ENCODE measurements around the gene CAMK2D. TPM values are rescaled to one million over a fixed set of nuclear protein-coding genes. Genes with fewer than 3 reads are reported as not detected.

Gene CAMK2D
- total and polyA plus RNA-seq, 7 donors = 41.2 to 183 (median 83.8) TPM

DNA sequence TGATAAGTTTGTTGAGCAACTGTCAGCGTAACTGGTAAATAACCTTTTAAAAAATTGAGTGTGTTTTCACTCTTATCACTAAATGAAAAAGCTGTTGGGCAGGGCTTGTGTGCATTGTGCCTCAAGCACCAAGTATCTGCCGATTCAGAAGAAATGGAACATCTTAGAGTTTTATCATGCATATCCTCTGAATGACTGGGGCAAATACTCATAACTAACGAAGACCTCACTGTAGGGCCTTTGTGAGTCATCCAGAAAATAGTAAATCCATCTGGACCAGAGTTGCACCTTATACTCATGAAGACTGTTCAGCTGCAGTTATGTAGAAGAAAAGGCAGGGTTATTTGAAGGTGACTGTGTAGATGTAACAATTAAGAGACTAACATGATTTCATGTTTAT lies 222.1 kb downstream of the CAMK2D start:
- ATAC-seq = no peak
- H3K27ac ChIP-seq = no peak overlapping the region
- intact Hi-C loops (cut with DNase I) = loop anchor here in 1 of 2 donors (10.0 kb wide), 1 partner anchor 145 kb away; no protein-coding TSS in a partner anchor
- H3K36me3 ChIP-seq (ENCODE audit: insufficient read depth in 1 of 2, low read depth in 1 of 2) = peaks cover 0 to 8% of the 10 kb centered on the region in 2 donors
- no peaks in the 10 kb centered on the region for H3K9me3 ChIP-seq
- no peaks in the 10 kb centered on the region for H3K27me3 ChIP-seq (ENCODE audit: insufficient read depth in 3 of 3, low read length in 2 of 3)
- TF ChIP-seq, protein P1, sequence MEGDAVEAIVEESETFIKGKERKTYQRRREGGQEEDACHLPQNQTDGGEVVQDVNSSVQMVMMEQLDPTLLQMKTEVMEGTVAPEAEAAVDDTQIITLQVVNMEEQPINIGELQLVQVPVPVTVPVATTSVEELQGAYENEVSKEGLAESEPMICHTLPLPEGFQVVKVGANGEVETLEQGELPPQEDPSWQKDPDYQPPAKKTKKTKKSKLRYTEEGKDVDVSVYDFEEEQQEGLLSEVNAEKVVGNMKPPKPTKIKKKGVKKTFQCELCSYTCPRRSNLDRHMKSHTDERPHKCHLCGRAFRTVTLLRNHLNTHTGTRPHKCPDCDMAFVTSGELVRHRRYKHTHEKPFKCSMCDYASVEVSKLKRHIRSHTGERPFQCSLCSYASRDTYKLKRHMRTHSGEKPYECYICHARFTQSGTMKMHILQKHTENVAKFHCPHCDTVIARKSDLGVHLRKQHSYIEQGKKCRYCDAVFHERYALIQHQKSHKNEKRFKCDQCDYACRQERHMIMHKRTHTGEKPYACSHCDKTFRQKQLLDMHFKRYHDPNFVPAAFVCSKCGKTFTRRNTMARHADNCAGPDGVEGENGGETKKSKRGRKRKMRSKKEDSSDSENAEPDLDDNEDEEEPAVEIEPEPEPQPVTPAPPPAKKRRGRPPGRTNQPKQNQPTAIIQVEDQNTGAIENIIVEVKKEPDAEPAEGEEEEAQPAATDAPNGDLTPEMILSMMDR (IDR thresholded peaks at IDR 0.05) = no peak
- H3K4me3 ChIP-seq = no peak overlapping the region
- WGBS, 3 donors = 53 to 91% (median 87%) methylated on average over 3 of the region's 3 CpGs
- DNase-seq = no peak
- peaks cover 50% of the 10 kb centered on the region for H3K4me1 ChIP-seq

DNA sequence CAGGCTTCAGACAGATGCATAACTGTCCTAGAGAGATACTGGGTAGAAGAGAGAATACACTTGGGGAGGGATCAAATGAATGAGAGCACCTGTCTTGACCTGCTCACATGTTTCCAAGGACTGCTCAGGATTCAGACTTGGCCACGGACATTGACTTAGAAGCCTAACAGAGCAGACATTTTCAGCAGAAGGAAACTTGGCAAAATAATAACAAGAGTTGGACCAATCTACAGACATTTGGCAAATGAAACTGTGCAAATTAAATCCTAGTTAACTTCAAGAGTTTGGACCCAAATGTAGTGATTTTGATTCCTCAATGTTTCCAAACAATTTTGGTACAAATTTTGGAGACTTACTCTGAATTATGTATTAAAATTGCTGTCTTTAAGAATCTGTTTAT lies 223.9 kb downstream of the CAMK2D start:
- Histone ChIP-seq H3K4me3 (no peak overlapping the region), H3K4me1 (peaks cover 50% of the 10 kb centered on the region), H3K27me3 (ENCODE audit: insufficient read depth in 3 of 3, low read length in 2 of 3) (no peaks in the 10 kb centered on the region), H3K9me3 (no peaks in the 10 kb centered on the region), H3K27ac (peak overlapping the region; percentile 25), H3K36me3 (ENCODE audit: insufficient read depth in 1 of 2, low read depth in 1 of 2) (peaks cover 0 to 8% of the 10 kb centered on the region in 2 donors)
- ATAC-seq = peak; percentile 30 to 70 (median 62)
- intact Hi-C loops (cut with DNase I) = loop anchor here in 1 of 2 donors (10.0 kb wide), 1 partner anchor 143 kb away; no protein-coding TSS in a partner anchor
- WGBS, 3 donors = 0 to 21% (median 20%) methylated on average over 1 of the region's 1 CpG
- TF ChIP-seq, protein P1 (IDR thresholded peaks at IDR 0.05) = no peak
- DNase-seq = no peak

DNA sequence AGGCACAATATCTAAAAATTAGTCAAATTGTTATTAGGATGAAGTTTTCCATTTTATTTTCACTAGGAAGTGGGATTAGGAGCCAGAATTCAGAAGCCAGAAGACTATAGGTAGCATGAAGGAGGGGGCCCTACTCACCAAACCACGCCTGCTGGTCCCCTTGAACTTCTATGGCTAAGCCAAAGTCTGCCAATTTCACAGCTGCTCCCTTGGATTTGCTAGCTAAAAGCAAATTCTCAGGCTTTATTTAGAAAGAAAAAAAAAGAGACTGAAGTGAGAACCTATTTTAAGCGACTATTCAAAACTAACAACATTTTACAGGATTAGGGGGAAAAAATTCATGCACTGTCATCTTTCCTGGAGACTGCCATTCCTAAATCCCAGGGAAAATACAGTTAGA lies 224.3 kb downstream of the CAMK2D start:
- Histone ChIP-seq H3K4me1 (peaks cover 48% of the 10 kb centered on the region), H3K9me3 (no peaks in the 10 kb centered on the region), H3K36me3 (ENCODE audit: insufficient read depth in 1 of 2, low read depth in 1 of 2) (peaks cover 2 to 8% of the 10 kb centered on the region in 2 donors), H3K27me3 (ENCODE audit: insufficient read depth in 3 of 3, low read length in 2 of 3) (no peaks in the 10 kb centered on the region), H3K27ac (peak overlapping the region; percentile 25), H3K4me3 (no peak overlapping the region)
- intact Hi-C loops (cut with DNase I) = loop anchor here in 1 of 2 donors (10.0 kb wide), 1 partner anchor 142 kb away; no protein-coding TSS in a partner anchor
- DNase-seq (no peak), ATAC-seq (no peak)
- TF ChIP-seq, protein P1 (IDR thresholded peaks at IDR 0.05) = no peak
- 21 to 47% (median 25%) methylated on average over 2 of the region's 2 CpGs for WGBS, 3 donors

DNA sequence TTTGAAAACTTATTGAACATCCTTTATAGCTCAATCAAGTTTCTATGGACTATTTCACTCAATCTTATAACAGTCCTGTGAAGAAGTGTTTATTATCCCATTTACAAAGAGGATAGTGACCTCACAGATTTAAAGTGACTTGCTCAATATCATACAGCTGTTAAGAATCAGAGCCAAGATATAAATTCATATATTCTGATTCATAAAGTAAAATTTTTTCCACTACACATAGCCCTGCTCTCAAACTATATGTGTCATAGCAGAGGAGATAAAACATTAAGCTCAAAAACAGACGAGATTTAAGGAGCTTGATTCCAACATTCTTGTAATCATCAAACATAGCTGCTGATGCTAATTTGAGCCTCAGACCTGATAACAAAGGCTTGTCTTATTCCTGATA lies 226.8 kb downstream of the CAMK2D start:
- DNase-seq = no peak
- H3K27me3 ChIP-seq (ENCODE audit: insufficient read depth in 3 of 3, low read length in 2 of 3) = no peaks in the 10 kb centered on the region
- no peak overlapping the region for H3K4me3 ChIP-seq
- 61 to 78% (median 68%) methylated on average over 1 of the region's 1 CpG for WGBS, 3 donors
- no peaks in the 10 kb centered on the region for H3K9me3 ChIP-seq
- no peak overlapping the region for H3K27ac ChIP-seq
- ATAC-seq = no peak
- intact Hi-C loops (cut with DNase I) = loop anchor here in 1 of 2 donors (10.0 kb wide), 1 partner anchor 140 kb away; no protein-coding TSS in a partner anchor
- H3K4me1 ChIP-seq = peaks cover 23% of the 10 kb centered on the region
- H3K36me3 ChIP-seq (ENCODE audit: insufficient read depth in 1 of 2, low read depth in 1 of 2) = peaks cover 2 to 28% of the 10 kb centered on the region in 2 donors
- TF ChIP-seq, protein P1 (IDR thresholded peaks at IDR 0.05) = no peak

DNA sequence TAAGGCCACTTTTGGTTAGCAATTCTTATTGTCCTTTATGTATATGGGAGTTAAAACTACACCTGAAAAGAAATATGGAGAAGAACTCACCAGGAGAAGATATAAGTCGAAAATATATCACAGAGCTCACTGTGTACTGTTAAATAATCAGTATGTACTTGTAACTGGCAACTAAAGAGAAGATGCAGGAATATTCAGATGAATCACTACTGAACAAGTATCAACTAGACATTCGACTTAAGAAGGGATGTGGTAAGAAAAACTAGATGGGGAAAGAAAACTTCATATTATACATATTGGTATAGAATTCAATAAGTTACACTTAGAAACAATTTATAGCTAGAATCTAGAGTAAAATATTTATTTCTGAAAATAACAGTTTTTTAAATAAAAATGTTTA lies 230.0 kb downstream of the CAMK2D start:
- TF ChIP-seq, protein P1 (IDR thresholded peaks at IDR 0.05) = no peak
- H3K4me1 ChIP-seq = no peaks in the 10 kb centered on the region
- peaks cover 2 to 47% of the 10 kb centered on the region in 2 donors for H3K36me3 ChIP-seq (ENCODE audit: insufficient read depth in 1 of 2, low read depth in 1 of 2)
- no peak overlapping the region for H3K27ac ChIP-seq
- no peak overlapping the region for H3K4me3 ChIP-seq
- no peak for DNase-seq
- ATAC-seq = no peak
- no peaks in the 10 kb centered on the region for H3K27me3 ChIP-seq (ENCODE audit: insufficient read depth in 3 of 3, low read length in 2 of 3)
- WGBS, 3 donors = 94 to 100% (median 95%) methylated on average over 2 of the region's 2 CpGs
- H3K9me3 ChIP-seq = no peaks in the 10 kb centered on the region
- intact Hi-C loops (cut with DNase I) = loop anchor here in 1 of 2 donors (10.0 kb wide), 1 partner anchor 137 kb away; no protein-coding TSS in a partner anchor

Measured in psoas muscle (tissue), 8 donors.